C4-2B (cell line): Measurements from ENCODE around the gene PCYOX1L.

Source experiments
- H3K27ac ChIP-seq: fragments of 450-650 bp; 2 replicates; pipeline ENCODE4 v1.5.1; 2017
- ZFX ChIP-seq: fragments of 450-650 bp; IDR thresholded peaks from 2 replicates; pipeline ENCODE4 v1.6.1; 2017
- TF ChIP-seq, protein P1 (sequence below): fragments of 450-650 bp; conservative IDR thresholded peaks from 2 replicates; pipeline ENCODE4 v1.5.1; 2017; ENCODE audit warnings: mild to moderate bottlenecking

Gene PCYOX1L

DNA sequence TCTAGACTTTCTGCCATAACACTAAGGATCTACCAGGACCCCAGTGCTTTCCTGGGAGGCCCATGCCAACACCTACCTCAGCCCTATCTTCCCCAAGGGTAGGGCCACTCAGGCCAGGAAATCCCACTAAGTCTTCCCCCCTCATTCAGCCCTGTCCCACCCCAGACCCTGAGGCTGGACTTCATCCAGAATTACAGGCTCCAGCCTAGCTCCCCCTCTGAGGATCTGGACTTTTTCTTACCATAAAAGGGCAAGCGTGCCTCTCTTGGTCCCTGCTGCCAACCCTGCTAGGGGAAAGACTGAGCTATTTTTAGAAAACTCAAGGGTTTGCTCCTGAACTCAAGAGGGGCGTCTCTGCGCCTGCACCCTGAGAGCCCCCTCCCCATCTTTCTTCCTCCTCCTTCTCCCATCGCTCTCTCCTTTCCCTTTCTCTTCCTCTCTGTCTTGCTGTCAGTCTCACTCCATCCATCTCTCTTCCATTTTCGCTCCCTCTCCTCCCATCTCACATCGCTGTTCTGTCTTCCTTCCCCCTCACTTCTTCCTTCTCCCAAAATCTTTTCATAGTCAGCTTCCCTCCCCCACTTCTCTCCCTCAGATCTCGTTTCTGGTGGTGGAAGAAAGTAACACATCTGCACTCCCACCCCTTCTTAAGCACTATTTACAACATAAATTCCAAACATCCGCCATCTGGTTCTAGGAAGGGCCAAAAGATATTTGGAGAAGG lies 59.3 kb downstream of the PCYOX1L start:
- TF ChIP-seq, protein P1, sequence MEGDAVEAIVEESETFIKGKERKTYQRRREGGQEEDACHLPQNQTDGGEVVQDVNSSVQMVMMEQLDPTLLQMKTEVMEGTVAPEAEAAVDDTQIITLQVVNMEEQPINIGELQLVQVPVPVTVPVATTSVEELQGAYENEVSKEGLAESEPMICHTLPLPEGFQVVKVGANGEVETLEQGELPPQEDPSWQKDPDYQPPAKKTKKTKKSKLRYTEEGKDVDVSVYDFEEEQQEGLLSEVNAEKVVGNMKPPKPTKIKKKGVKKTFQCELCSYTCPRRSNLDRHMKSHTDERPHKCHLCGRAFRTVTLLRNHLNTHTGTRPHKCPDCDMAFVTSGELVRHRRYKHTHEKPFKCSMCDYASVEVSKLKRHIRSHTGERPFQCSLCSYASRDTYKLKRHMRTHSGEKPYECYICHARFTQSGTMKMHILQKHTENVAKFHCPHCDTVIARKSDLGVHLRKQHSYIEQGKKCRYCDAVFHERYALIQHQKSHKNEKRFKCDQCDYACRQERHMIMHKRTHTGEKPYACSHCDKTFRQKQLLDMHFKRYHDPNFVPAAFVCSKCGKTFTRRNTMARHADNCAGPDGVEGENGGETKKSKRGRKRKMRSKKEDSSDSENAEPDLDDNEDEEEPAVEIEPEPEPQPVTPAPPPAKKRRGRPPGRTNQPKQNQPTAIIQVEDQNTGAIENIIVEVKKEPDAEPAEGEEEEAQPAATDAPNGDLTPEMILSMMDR: no peak
- H3K27ac ChIP-seq: no peak overlapping the region

DNA sequence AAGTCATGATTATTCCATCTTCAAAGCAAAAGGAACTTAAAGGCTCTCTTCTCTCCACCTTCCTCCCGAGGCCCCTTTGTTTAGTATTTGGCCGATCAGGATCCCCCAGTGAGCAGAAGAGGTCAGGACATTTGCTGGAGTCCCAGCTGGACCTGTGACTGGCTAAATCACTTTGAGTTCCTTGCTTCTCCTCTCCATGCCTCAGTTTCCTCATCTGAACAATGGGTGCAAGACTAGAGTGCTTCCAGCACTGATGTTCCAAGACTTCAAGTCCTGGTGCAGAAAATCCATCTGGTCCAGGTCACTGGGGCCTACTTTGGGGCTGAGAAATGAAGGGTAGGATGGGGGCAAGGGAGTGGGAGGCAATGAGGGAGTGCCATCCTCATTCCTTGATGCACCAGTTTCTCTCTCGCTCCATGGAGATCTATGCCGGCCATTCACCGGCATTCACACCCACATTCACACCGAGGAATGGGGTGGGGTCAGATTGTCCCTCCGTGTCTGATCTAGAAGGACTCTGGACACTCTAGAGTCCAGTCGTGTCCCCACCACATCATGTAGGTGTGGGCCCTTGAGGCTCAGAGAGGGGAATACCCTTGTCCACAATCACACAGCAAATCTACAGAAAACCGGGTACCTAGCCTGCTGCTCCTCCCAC lies 60.0 kb downstream of the PCYOX1L start:
- no peak for TF ChIP-seq ZFX
- TF ChIP-seq, protein P1: no peak
- H3K27ac ChIP-seq: no peak overlapping the region

DNA sequence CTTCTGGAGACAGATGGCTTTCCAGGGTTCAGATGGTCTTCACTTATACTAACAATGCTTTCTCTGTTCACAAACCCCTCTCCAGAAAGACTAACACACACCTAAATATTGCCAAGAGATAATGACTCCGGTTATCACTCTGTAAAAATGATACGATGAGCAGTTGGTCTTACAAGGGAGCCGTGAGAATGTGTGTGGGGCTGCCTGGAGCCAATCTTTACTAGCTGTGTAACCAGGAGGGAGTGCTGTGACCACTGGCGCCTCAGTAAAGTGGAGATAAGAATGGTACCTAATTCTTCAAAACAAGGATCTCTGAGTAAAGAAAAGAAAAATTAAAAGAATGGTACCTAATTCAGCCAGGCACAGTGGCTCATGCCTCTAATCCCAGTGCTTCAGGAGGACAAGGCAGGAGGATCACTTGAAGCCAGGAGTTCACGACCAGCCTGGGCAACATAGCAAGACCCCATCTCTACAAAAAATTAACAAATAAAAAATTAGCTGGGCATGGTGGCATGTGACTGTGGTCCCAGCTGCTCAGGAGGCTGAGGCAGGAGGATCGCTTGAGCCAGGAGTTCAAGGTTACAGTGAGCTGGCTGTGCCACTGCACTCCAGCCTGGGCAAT lies 61.2 kb downstream of the PCYOX1L start:
- H3K27ac ChIP-seq: no peak overlapping the region
- TF ChIP-seq, protein P1: no peak
- TF ChIP-seq ZFX: no peak
